HFFc6 (cell line): ENCODE measurements around the gene SRD5A3. TPM values are rescaled to one million over a fixed set of nuclear protein-coding genes. Genes with fewer than 3 reads are reported as not detected.

Experiments used
- DNase-seq: peaks from one replicate; pipeline ENCODE4 v3.0.0-alpha.2; 2018
- H3K27ac Mint-ChIP-seq: 2 replicates; pipeline ENCODE4 v1.8.0; 2020; ENCODE audit warnings: mild to moderate bottlenecking, mixed read lengths
- H3K27me3 Mint-ChIP-seq: 2 replicates; pipeline ENCODE4 v1.8.0; 2021; ENCODE audit warnings: mild to moderate bottlenecking, moderate library complexity, mixed read lengths; ENCODE audit not compliant: insufficient read depth
- H3K36me3 Mint-ChIP-seq: 2 replicates; pipeline ENCODE4 v1.8.0; 2021; ENCODE audit warnings: low read depth, mixed read lengths
- H3K4me1 Mint-ChIP-seq: 2 replicates; pipeline ENCODE4 v1.8.0; 2020; ENCODE audit warnings: low read depth, mixed read lengths
- H3K4me3 Mint-ChIP-seq: 2 replicates; pipeline ENCODE4 v1.8.0; 2020; ENCODE audit warnings: mild to moderate bottlenecking, moderate library complexity, mixed read lengths
- H3K9me3 Mint-ChIP-seq: 2 replicates; pipeline ENCODE4 v1.8.0; 2020; ENCODE audit warnings: mild to moderate bottlenecking, mixed read lengths
- CTCF ChIP-seq: fragments of 200-600 bp; sonication (generic); IDR thresholded peaks from 2 replicates; pipeline ENCODE4 v1.5.0; 2021; ENCODE audit warnings: antibody characterized with exemption, mild to moderate bottlenecking
- total RNA-seq, 6 experiments: library from RNA; stranded (reverse); fragmentation: NEBNext Ultra II Directional; extraction: Animal tissue kit (Norgen Biotek cat#: 25700); gene quantifications; 2 replicates in 1 of 6; 3 replicates in 5 of 6; pipeline ENCODE4 v1.2.3, GENCODE V29; 2021

SRD5A3 gene
- total RNA-seq, 6 experiments from 2014 or later: 11.0 to 17.1 (median 12.2) TPM

- Mint-ChIP-seq H3K4me3 (no peak overlapping the region), H3K36me3 (no peaks in the 10 kb centered on the region), H3K27ac (no peak overlapping the region), H3K9me3 (no peaks in the 10 kb centered on the region), H3K27me3 (peaks cover 13% of the 10 kb centered on the region), H3K4me1 (no peaks in the 10 kb centered on the region)
- TF ChIP-seq CTCF: no peak
- DNase-seq: no peak
Observed at GRCh38 chr4:55311792-55312488, 34.1 kb upstream of the SRD5A3 start.

- DNase-seq: peak; percentile 40
- H3K27ac Mint-ChIP-seq: no peak overlapping the region
- TF ChIP-seq CTCF: peak; percentile 81
- H3K36me3 Mint-ChIP-seq: no peaks in the 10 kb centered on the region
- H3K4me3 Mint-ChIP-seq: no peak overlapping the region
- H3K4me1 Mint-ChIP-seq: no peaks in the 10 kb centered on the region
- H3K9me3 Mint-ChIP-seq: no peaks in the 10 kb centered on the region
- H3K27me3 Mint-ChIP-seq: peaks cover 13% of the 10 kb centered on the region
Observed at GRCh38 chr4:55312489-55313101, 33.4 kb upstream of the SRD5A3 start.

- H3K27ac Mint-ChIP-seq: no peak overlapping the region
- H3K4me1 Mint-ChIP-seq: no peaks in the 10 kb centered on the region
- no peak overlapping the region for H3K4me3 Mint-ChIP-seq
- no peaks in the 10 kb centered on the region for H3K9me3 Mint-ChIP-seq
- no peak for DNase-seq
- no peaks in the 10 kb centered on the region for H3K36me3 Mint-ChIP-seq
- TF ChIP-seq CTCF: no peak
- peaks cover 18% of the 10 kb centered on the region for H3K27me3 Mint-ChIP-seq
Observed at GRCh38 chr4:55314141-55314820, 31.8 kb upstream of the SRD5A3 start.

- peaks cover 13% of the 10 kb centered on the region for H3K27me3 Mint-ChIP-seq
- TF ChIP-seq CTCF: no peak
- DNase-seq: no peak
- no peaks in the 10 kb centered on the region for H3K36me3 Mint-ChIP-seq
- H3K27ac Mint-ChIP-seq: no peak overlapping the region
- H3K4me3 Mint-ChIP-seq: no peak overlapping the region
- no peaks in the 10 kb centered on the region for H3K9me3 Mint-ChIP-seq
- no peaks in the 10 kb centered on the region for H3K4me1 Mint-ChIP-seq
Observed at GRCh38 chr4:55318175-55319129, 27.6 kb upstream of the SRD5A3 start.

- Mint-ChIP-seq H3K36me3 (no peaks in the 10 kb centered on the region), H3K27ac (no peak overlapping the region), H3K4me3 (no peak overlapping the region), H3K27me3 (peaks cover 16% of the 10 kb centered on the region), H3K9me3 (no peaks in the 10 kb centered on the region), H3K4me1 (no peaks in the 10 kb centered on the region; the same call in 1 of the 2 replicates)
- DNase-seq: peak; percentile 71
- TF ChIP-seq CTCF: peak; percentile 87
Observed at GRCh38 chr4:55321707-55322264, 24.3 kb upstream of the SRD5A3 start.
